IMR-90 (cell line): ENCODE measurements around the gene HLA-DQB1. TPM values are rescaled to one million over a fixed set of nuclear protein-coding genes. Genes with fewer than 3 reads are reported as not detected.

Source experiments
- ATAC-seq: fragments of 200-7000 bp; cut with Tn5 transposase; 2 replicates; pipeline ENCODE4 v1.9.1; 2020; ENCODE audit warnings: low read depth, mild to moderate bottlenecking, moderate library complexity
- BruUV-seq: library from RNA; stranded (reverse); fragments of 400-500 nt; replicated peaks from 2 replicates; lab custom pipeline; 2021; lab: Mats Ljungman, UMichigan
- CTCF ChIA-PET: fragments of 300-600 bp; formaldehyde crosslinking; extraction: SDS; loops from one replicate; lab custom pipeline; 2021; ENCODE audit warnings: antibody characterized with exemption; lab: Yijun Ruan, JAX
- POLR2A ChIA-PET: fragments of 300-600 bp; sonication (Branson Sonifier 250); formaldehyde crosslinking; loops from one replicate; lab custom pipeline; 2022; ENCODE audit warnings: antibody characterized with exemption; ENCODE audit not compliant: unreplicated experiment; lab: Charles Lee
- DNase-seq: peaks from one replicate; pipeline ENCODE4 v3.0.0; 2013
- H2AFZ ChIP-seq: replicated peaks from 2 replicates; pipeline ENCODE3; 2013; ENCODE audit warnings: low read length, mild to moderate bottlenecking; ENCODE audit not compliant: poor library complexity
- H2AK5ac ChIP-seq: 2 replicates; pipeline ENCODE4 v1.6.1; 2013; ENCODE audit warnings: low read depth, low read length, inconsistent platforms
- H2AK9ac ChIP-seq: replicated peaks from 2 replicates; pipeline ENCODE3; 2013; ENCODE audit warnings: mild to moderate bottlenecking, low read depth, low read length, moderate library complexity; ENCODE audit not compliant: poor library complexity
- H2BK120ac ChIP-seq: 2 replicates; pipeline ENCODE4 v1.6.1; 2013; ENCODE audit warnings: low read depth, low read length, inconsistent platforms
- H2BK15ac ChIP-seq: 3 replicates; pipeline ENCODE4 v1.6.1; 2013; ENCODE audit warnings: low read depth, low read length, inconsistent platforms
- H2BK20ac ChIP-seq: 2 replicates; pipeline ENCODE4 v1.6.1; 2013; ENCODE audit warnings: low read depth, mild to moderate bottlenecking, inconsistent platforms, low read length, moderate library complexity
- H2BK5ac ChIP-seq: 2 replicates; pipeline ENCODE4 v1.6.1; 2013; ENCODE audit warnings: mild to moderate bottlenecking, low read depth, low read length, inconsistent platforms; ENCODE audit not compliant: poor library complexity, severe bottlenecking
- H3K14ac ChIP-seq: replicated peaks from 2 replicates; pipeline ENCODE4 v1.6.1; 2013; ENCODE audit warnings: low read depth, low read length, inconsistent platforms
- H3K18ac ChIP-seq: 2 replicates; pipeline ENCODE4 v1.6.1; 2013; ENCODE audit warnings: low read depth, low read length, control low read depth
- H3K23ac ChIP-seq: 2 replicates; pipeline ENCODE4 v1.6.1; 2013; ENCODE audit warnings: low read depth, low read length, inconsistent platforms
- H3K27ac ChIP-seq: 2 replicates; pipeline ENCODE4 v1.5.1; 2013; ENCODE audit warnings: mild to moderate bottlenecking, control low read depth, low read length; ENCODE audit not compliant: insufficient read depth
- H3K27me3 ChIP-seq: 2 replicates; pipeline ENCODE4 v1.6.1; 2013; ENCODE audit warnings: low read length; ENCODE audit not compliant: control insufficient read depth, insufficient read depth
- H3K36me3 ChIP-seq: 2 replicates; pipeline ENCODE4 v1.6.1; 2013; ENCODE audit warnings: low read length, mixed read lengths; ENCODE audit not compliant: control insufficient read depth, insufficient read depth
- H3K4ac ChIP-seq: 2 replicates; pipeline ENCODE4 v1.6.1; 2013; ENCODE audit warnings: low read depth, low read length, inconsistent platforms
- H3K4me1 ChIP-seq: 2 replicates; pipeline ENCODE4 v1.6.1; 2013; ENCODE audit warnings: low read length, mixed read lengths; ENCODE audit not compliant: control insufficient read depth, insufficient read depth
- H3K4me2 ChIP-seq: 2 replicates; pipeline ENCODE4 v1.6.1; 2013; ENCODE audit warnings: low read depth, mild to moderate bottlenecking, control low read depth, low read length, moderate library complexity
- H3K4me3 ChIP-seq: 2 replicates; pipeline ENCODE4 v1.5.1; 2013; ENCODE audit warnings: low read depth, mild to moderate bottlenecking, control low read depth, low read length, moderate library complexity; ENCODE audit not compliant: insufficient read depth
- H3K56ac ChIP-seq: 2 replicates; pipeline ENCODE4 v1.6.1; 2013; ENCODE audit warnings: low read length, inconsistent platforms; ENCODE audit not compliant: insufficient read depth; ENCODE audit errors: extremely low read depth
- H3K79me1 ChIP-seq, 2 experiments: 2 replicates each; pipeline ENCODE4 v1.6.1; 2013; ENCODE audit warnings: low read length in 2 of 2, inconsistent platforms in 1 of 2, low read depth in 1 of 2
- H3K9ac ChIP-seq: 2 replicates; pipeline ENCODE4 v1.6.1; 2013; ENCODE audit warnings: low read depth, low read length, control low read depth
- H3K9me1 ChIP-seq: 2 replicates; pipeline ENCODE4 v1.6.1; 2013; ENCODE audit warnings: low read length, inconsistent platforms; ENCODE audit not compliant: insufficient read depth
- H3K9me3 ChIP-seq: 2 replicates; pipeline ENCODE4 v1.6.1; 2013; ENCODE audit warnings: low read length; ENCODE audit not compliant: control insufficient read depth, insufficient read depth
- H4K20me1 ChIP-seq: 2 replicates; pipeline ENCODE4 v1.6.1; 2013; ENCODE audit warnings: low read length, inconsistent platforms; ENCODE audit not compliant: insufficient read depth
- H4K5ac ChIP-seq: 2 replicates; pipeline ENCODE4 v1.6.1; 2013; ENCODE audit warnings: mild to moderate bottlenecking, low read depth, low read length, control low read depth
- H4K8ac ChIP-seq, 2 experiments: 2 replicates each; pipeline ENCODE4 v1.6.1; 2013; ENCODE audit warnings: low read depth in 2 of 2, low read length in 2 of 2, control low read depth in 1 of 2, inconsistent platforms in 1 of 2
- H4K91ac ChIP-seq: 2 replicates; pipeline ENCODE4 v1.6.1; 2013; ENCODE audit warnings: low read depth, low read length, inconsistent platforms; ENCODE audit not compliant: insufficient read depth
- CHD1 ChIP-seq: IDR thresholded peaks from 2 replicates; pipeline ENCODE4 v1.6.1; 2012; ENCODE audit warnings: low read depth, low read length, improper control_type of control experiment
- CTCF ChIP-seq: conservative IDR thresholded peaks from 2 replicates; pipeline ENCODE4 v1.5.1; 2012; ENCODE audit warnings: mild to moderate bottlenecking, low read depth, low read length, improper control_type of control experiment
- MAFK ChIP-seq: IDR thresholded peaks from 2 replicates; pipeline ENCODE4 v1.6.1; 2012; ENCODE audit warnings: low read depth, low read length, improper control_type of control experiment
- WGBS, 2 experiments: methylation state at CpG; one replicate each; pipeline versions ENCODE4 v1.1.5 to v1.1.7; 2013; ENCODE audit warnings: missing lambda C conversion rate in 2 of 2; ENCODE audit not compliant: insufficient read length in 1 of 2; ENCODE audit errors: extremely low coverage in 2 of 2; 5-methylcytosine and 5-hydroxymethylcytosine counted together
- dilution Hi-C: fragments of 300-500 bp; cut with HindIII; formaldehyde crosslinking; loops from one replicate; pipeline ENCODE4 v1.14.3; 2018; ENCODE audit warnings: low sequenced_read_pairs; ENCODE audit not compliant: unreplicated experiment
- in situ Hi-C: fragments of 300-500 bp; cut with MboI; formaldehyde crosslinking; loops from 3 replicates; pipeline ENCODE4 v1.14.3; 2019; ENCODE audit warnings: low sequenced_read_pairs, inconsistent platforms, mixed read lengths
- intact Hi-C: fragments of 100-400 bp; cut with micrococcal nuclease; formaldehyde crosslinking; loops from 2 replicates; pipeline ENCODE4 v1.10.0; 2022
- polyA plus RNA-seq, 3 experiments: library from polyadenylated mRNA; depleted of rRNA; stranded (reverse); fragments of >200 nt; gene quantifications; 2 replicates each; pipeline ENCODE4 v1.2.3, GENCODE V29; 2012; ENCODE audit warnings: low replicate concordance in 1 of 3
- total RNA-seq: library from RNA; depleted of rRNA; stranded (reverse); fragments of >200 nt; gene quantifications from 2 replicates; pipeline ENCODE4 v1.2.3, GENCODE V29; 2012

HLA-DQB1 gene
- total and polyA plus RNA-seq, 2 of the 4 experiments (the other 2 are of a cell fraction), result not detected

GRCh38 chr6:32622545-32623401 lies 43.7 kb downstream of the HLA-DQB1 start:
- no peaks in the 10 kb centered on the region for H3K36me3 ChIP-seq
- no peaks in the 10 kb centered on the region for H3K79me1 ChIP-seq
- DNase-seq (peak; percentile 28), ATAC-seq (peak; percentile 80)
- in situ Hi-C loops, result no loop called here
- H3K27ac ChIP-seq, result no peak overlapping the region
- no peak overlapping the region for H2BK5ac ChIP-seq
- POLR2A ChIA-PET, result no interaction called here
- no peaks in the 10 kb centered on the region for H3K9me1 ChIP-seq
- dilution Hi-C loops, result no loop called here
- no peaks in the 10 kb centered on the region for H3K9me3 ChIP-seq
- no TSS peak for BruUV-seq
- no peak overlapping the region for H3K56ac ChIP-seq
- H3K18ac ChIP-seq, result no peak overlapping the region
- no peak overlapping the region for H3K9ac ChIP-seq
- H3K4me3 ChIP-seq, result no peak overlapping the region
- H4K20me1 ChIP-seq, result no peaks in the 10 kb centered on the region
- no peak overlapping the region for H4K8ac ChIP-seq
- no peak overlapping the region for H3K4ac ChIP-seq
- no peak overlapping the region for H3K23ac ChIP-seq
- no peak overlapping the region for H3K14ac ChIP-seq
- CTCF ChIA-PET, result no interaction called here
- H4K91ac ChIP-seq, result no peak overlapping the region
- no peak overlapping the region for H3K4me2 ChIP-seq
- H2BK120ac ChIP-seq, result no peak overlapping the region
- no peak overlapping the region for H2AFZ ChIP-seq
- H4K5ac ChIP-seq, result no peak overlapping the region
- no peaks in the 10 kb centered on the region for H3K27me3 ChIP-seq
- no CpG with 5 or more reads among the region's 1 CpG for WGBS, 2 experiments
- H2AK5ac ChIP-seq, result no peak overlapping the region
- no peaks in the 10 kb centered on the region for H3K4me1 ChIP-seq
- TF ChIP-seq MAFK (no peak), CTCF (peak; percentile 22; the same call in 1 of the 2 replicates), CHD1 (no peak)
- intact Hi-C loops, result loop anchor here (1.0 kb wide), 1 partner anchor 175 kb away; no protein-coding TSS in a partner anchor
- no peak overlapping the region for H2AK9ac ChIP-seq
- H2BK20ac ChIP-seq, result no peak overlapping the region
- no peak overlapping the region for H2BK15ac ChIP-seq
